H7 (cell line): Measurements from ENCODE around the gene HOXA6. TPM values are rescaled to one million over a fixed set of nuclear protein-coding genes. Genes with fewer than 3 reads are reported as not detected.
A peak's percentile ranks its signal among the peaks of the same experiment; 100 is the strongest.

Source experiments
- DNase-seq: peaks from one replicate; pipeline ENCODE4 v3.0.0; 2012
- H3K27me3 ChIP-seq: 2 replicates; pipeline ENCODE4 v1.6.0; 2011; ENCODE audit warnings: mild to moderate bottlenecking, low read length; ENCODE audit not compliant: control insufficient read depth, insufficient read depth
- H3K36me3 ChIP-seq: replicated peaks from 2 replicates; pipeline ENCODE4 v1.5.1; 2011; ENCODE audit warnings: low read length; ENCODE audit not compliant: control insufficient read depth, insufficient read depth
- H3K4me3 ChIP-seq: 2 replicates; pipeline ENCODE4 v1.5.1; 2011; ENCODE audit warnings: low read depth, mild to moderate bottlenecking, control low read depth, low read length, moderate library complexity; ENCODE audit not compliant: insufficient read depth
- total RNA-seq: library from RNA; depleted of rRNA; stranded (reverse); fragments of >200 nt; shearing (Covaris generic); gene quantifications from 2 replicates; pipeline ENCODE4 v1.2.3, GENCODE V29; 2014

Gene HOXA6
- total RNA-seq, 1 experiment from 2014 or later, result not detected

GRCh38 chr7:27187475-27188385, 40.2 kb upstream of the HOXA6 start:
- Histone ChIP-seq H3K4me3 (no peak overlapping the region), H3K27me3 (peaks cover 100% of the 10 kb centered on the region), H3K36me3 (no peaks in the 10 kb centered on the region)
- DNase-seq, result peak; percentile 74

DNA sequence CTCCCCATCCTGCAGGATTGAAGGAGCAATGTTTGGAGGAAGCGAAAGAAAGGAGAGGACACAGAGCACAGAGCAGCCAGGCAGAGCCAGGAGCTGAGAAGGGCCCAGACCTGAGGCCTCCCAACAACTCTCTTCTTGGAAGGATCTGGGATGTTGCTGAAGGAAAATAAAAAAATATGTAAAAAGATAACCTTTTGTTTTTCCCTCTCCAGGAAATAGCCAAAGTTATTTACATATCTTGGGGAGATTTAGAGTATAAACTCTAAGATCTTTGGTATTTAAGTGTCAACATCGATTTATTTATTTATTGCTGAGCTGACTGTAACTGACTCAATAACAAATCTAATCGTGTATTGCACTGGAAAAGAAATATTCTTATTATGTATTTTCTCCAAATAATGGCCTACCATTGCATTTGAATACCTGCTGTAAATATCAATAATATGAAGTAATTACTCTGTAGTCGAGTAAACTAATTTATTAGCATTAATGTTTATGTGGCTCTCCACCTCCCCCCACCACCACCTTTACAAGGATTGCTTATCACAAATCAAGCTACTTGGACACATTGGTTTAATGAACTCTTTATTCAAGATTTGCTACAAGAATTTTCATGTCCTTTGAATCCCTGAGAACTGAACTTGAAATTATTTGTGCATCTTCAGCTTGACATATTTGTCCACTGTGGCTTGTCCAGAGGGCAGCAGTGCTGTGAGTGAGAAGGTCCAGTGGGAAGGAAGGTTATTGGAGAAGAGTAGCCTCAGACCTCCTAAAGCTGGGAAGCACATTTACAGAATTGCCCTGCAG, 39.3 kb upstream of the HOXA6 start:
- Histone ChIP-seq H3K27me3 (peaks cover 100% of the 10 kb centered on the region), H3K4me3 (no peak overlapping the region), H3K36me3 (no peaks in the 10 kb centered on the region)
- no peak for DNase-seq

DNA sequence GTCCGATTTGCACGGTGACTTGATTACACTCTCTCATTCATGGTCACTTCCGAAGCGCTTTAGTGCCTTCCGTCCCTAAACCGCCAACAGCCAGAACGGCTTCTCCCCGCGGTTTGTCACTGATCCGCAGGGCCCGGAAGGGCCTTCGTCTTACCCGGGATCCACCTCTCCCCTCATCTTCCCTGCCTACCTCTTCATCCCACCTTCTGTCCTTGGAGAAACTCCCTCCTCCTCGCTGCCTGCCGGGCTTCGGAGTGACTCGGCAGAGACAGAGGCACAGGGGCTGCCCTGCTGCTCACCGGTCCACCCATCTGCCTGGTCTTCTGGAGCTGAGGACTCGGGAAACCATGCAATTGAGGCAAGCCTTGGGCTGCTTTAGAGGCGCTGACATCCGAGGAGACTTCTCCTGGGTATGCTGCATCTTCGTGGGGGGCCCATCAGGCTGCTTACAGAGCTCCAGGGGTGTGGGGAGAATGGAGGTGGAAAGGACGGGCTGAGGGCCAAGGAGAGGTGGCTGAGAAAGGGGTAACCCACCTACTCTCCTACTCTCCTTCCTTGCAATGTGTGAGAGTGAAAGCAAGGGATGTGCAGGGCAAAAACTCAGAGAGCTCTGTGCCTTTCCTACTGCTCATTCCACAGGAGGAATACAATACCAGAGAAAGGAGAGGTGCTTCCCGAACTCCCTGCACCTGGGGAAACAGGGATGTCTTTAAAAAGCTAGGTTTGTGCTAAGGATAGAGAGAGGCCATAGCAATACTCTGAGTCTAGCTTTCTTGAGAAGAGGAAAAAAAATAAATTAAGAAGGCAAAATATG, 38.5 kb upstream of the HOXA6 start:
- H3K36me3 ChIP-seq, result no peaks in the 10 kb centered on the region
- H3K4me3 ChIP-seq, result no peak overlapping the region
- peak; percentile 65 for DNase-seq
- H3K27me3 ChIP-seq, result peaks cover 100% of the 10 kb centered on the region

- DNase-seq, result peak; percentile 76
- Histone ChIP-seq H3K36me3 (no peaks in the 10 kb centered on the region), H3K27me3 (peaks cover 100% of the 10 kb centered on the region), H3K4me3 (no peak within 1 kb of the TSS)
These were observed 37.7 kb upstream of the HOXA6 start, which contains the start of gene HOXA11 for GRCh38 chr7:27185013-27185853. Gene HOXA11, minus strand, starts transcription at chr7:27185232. Its CDS starts 88 bp downstream, at chr7:27185144.

DNA sequence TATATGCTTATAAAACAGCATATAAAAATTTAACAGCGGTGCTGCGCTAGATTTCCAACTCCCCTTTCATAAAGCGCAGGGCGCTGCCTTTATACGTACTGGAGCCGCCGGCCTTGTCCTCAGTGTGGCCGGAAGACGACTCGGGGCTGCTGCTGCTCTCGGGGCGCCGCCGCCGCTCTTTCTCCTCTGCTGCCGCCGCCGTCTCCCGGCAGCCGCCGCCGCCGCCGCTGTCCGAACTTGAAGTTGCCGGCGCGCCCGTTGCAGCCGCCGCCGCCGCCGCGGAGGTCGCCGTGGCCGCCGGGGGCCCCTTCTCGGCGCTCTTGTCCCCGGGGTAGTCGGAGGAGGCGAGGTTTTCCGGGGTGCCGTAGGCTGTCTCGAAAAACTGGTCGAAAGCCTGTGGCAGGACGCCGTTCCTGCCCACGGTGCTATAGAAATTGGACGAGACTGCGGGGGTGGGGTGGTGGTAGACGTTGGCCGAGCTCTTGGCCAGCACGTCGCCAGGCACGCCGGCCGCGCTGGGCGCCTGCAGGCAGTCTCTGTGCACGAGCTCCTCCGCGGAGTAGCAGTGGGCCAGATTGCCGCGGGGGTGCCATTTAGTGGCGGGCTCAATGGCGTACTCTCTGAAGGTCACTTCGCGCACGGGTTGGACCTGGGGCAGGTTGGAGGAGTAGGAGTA, 36.9 kb upstream of the HOXA6 start:
- DNase-seq, result peak; percentile 81
- Histone ChIP-seq H3K27me3 (peaks cover 100% of the 10 kb centered on the region), H3K36me3 (no peaks in the 10 kb centered on the region), H3K4me3 (no peak overlapping the region)

GRCh38 chr7:27183682-27184336, 36.2 kb upstream of the HOXA6 start:
- Histone ChIP-seq H3K36me3 (no peaks in the 10 kb centered on the region), H3K4me3 (no peak overlapping the region), H3K27me3 (peaks cover 100% of the 10 kb centered on the region)
- peak; percentile 77 for DNase-seq

- peaks cover 100% of the 10 kb centered on the region for H3K27me3 ChIP-seq
These were observed 35.5 kb upstream of the HOXA6 start for GRCh38 chr7:27182861-27183681.

DNA sequence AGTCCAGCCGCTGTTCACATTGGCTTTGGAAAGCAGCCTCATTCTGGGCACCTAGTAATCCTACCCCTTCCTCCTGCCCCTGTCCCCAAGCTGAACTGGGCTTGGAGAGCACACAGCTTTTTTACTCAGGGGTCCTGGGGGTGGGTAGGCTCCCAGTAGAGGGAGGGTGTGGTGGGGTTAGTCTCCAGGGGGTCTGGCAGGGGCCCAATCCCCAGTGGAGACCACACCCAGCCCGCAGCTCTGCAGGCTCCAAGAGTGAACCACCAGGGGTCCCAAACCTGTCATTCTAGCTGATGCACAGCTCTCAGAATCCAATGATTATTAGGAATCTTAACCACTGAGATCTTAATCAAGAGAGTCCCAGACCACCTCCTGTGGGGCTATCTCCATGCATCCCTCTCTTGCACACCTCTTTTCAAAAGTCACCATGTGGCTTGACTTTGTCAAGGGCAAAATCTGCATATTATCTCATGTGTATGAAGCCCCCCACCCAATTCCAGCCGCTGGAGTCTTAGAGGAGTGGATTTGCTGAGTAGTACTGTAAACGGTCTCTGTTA, 34.8 kb upstream of the HOXA6 start:
- peak; percentile 42 for DNase-seq
- Histone ChIP-seq H3K36me3 (no peaks in the 10 kb centered on the region), H3K27me3 (peaks cover 100% of the 10 kb centered on the region), H3K4me3 (no peak overlapping the region)

More at GRCh38 chr7:27182861-27183681, 35.5 kb upstream of the HOXA6 start:
- DNase-seq, result peak; percentile 89
- no peak overlapping the region for H3K4me3 ChIP-seq
- H3K36me3 ChIP-seq, result no peaks in the 10 kb centered on the region

DNA sequence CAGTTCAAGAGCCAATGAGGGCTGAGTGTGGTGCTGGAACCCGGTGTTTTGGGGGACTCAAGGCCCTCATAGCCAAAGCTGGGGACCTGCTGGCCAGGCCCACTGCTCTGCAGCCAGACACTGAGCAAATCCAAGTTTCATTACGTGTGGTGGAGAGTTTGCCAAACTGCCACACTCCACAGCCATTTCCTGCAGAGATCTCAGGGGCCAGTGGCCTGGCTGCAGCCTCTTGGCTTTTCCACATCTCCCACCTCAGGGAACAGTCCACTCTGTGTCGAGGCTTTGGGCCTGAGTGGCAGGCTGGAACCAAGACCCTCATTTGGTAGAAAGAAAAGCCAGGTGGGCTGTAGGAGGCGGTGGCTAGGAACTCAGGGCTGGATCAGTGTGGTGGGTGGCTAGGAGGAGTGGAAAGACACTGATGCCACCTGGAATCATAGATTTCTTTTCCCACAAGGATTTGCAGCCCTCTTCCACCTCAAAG, 34.3 kb upstream of the HOXA6 start:
- peak; percentile 25 for DNase-seq
- H3K36me3 ChIP-seq, result no peaks in the 10 kb centered on the region
- no peak overlapping the region for H3K4me3 ChIP-seq
- H3K27me3 ChIP-seq, result peaks cover 100% of the 10 kb centered on the region

DNA sequence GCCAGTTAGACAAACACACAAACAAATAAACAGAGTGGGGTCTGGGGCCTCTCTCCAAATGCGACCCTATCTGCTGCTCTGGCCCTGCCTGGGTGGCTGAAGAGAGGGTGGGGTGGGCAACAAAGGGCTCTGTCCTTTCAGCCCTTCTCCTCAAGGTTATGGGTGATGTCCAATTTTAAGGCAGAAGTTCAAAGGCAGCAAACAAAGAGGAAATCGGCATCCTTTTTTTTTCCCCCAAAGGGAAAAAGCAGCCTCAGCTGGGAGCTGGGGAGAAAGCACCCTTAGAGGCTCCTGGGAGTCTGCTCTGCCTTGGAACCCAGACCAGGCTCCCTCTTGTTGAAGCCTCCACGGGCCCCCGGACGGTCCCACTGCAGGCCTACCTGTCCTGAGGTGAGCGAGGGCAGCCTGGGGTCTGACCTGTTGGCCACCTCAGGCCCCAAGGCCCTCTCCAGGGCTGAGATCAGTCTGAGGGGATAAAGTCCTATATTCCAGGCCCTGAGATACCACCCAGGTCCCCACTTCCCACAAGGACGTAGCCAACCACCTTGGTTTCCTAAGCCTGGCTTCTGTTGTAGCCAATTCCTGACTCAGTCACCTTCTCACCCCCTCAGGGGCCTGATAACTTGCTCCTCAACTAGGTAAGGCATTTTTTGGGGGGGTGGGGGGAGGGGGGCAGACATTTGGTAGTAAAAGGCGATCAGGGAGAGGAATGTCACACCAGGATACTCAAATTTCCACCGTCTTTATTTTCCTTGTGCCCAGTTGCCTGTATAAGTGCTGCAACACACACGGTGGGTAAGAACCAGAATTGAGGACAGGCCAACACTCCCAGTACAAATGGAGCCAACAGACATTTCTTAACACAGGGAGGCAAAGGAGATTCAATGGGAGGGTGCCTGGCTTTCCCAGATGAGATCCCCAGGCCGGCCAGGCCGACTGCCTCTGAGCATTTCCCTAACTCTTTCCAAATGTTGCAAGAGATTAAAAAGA, 33.2 kb upstream of the HOXA6 start:
- Histone ChIP-seq H3K4me3 (no peak overlapping the region), H3K36me3 (no peaks in the 10 kb centered on the region), H3K27me3 (peaks cover 100% of the 10 kb centered on the region)
- DNase-seq, result peak; percentile 49
